HUES6 (cell line): ENCODE measurements around the gene TMEM123.

ENCODE experiments used
- H3K27ac ChIP-seq: 2 replicates; pipeline ENCODE4 v1.7.0; 2013; ENCODE audit warnings: low read depth, mild to moderate bottlenecking, low read length, inconsistent platforms
- H3K27me3 ChIP-seq: 2 replicates; pipeline ENCODE4 v1.6.1; 2013; ENCODE audit warnings: low read length; ENCODE audit not compliant: control insufficient read depth, insufficient read depth
- H3K36me3 ChIP-seq: 2 replicates; pipeline ENCODE4 v1.6.1; 2013; ENCODE audit warnings: low read length; ENCODE audit not compliant: control insufficient read depth, insufficient read depth
- H3K4me1 ChIP-seq: 2 replicates; pipeline ENCODE4 v1.6.1; 2013; ENCODE audit warnings: low read length; ENCODE audit not compliant: control insufficient read depth, insufficient read depth
- H3K4me3 ChIP-seq: 2 replicates; pipeline ENCODE4 v1.5.1; 2013; ENCODE audit warnings: low read depth, low read length
- H3K9ac ChIP-seq: one replicate; pipeline ENCODE4 v1.6.1; 2013; ENCODE audit warnings: mild to moderate bottlenecking, low read length
- H3K9me3 ChIP-seq: 2 replicates; pipeline ENCODE4 v1.6.1; 2013; ENCODE audit warnings: low read depth, low read length; ENCODE audit not compliant: control insufficient read depth, insufficient read depth

Gene TMEM123

GRCh38 chr11:102422817-102423712 is 29.5 kb downstream of the TMEM123 start:
- Histone ChIP-seq H3K27me3 (no peaks in the 10 kb centered on the region), H3K27ac (no peak overlapping the region)

GRCh38 chr11:102421261-102421660 is 31.3 kb downstream of the TMEM123 start:
- no peak overlapping the region for H3K27ac ChIP-seq

More at GRCh38 chr11:102422817-102423712, 29.5 kb downstream of the TMEM123 start:
- H3K4me1 ChIP-seq, result peaks cover 3% of the 10 kb centered on the region
- H3K9me3 ChIP-seq, result peaks cover 3% of the 10 kb centered on the region; the same call in 1 of the 2 replicates
- H3K9ac ChIP-seq, result no peak overlapping the region
- H3K4me3 ChIP-seq, result no peak overlapping the region
- H3K36me3 ChIP-seq, result no peaks in the 10 kb centered on the region

GRCh38 chr11:102420547-102420946 is 32.0 kb downstream of the TMEM123 start:
- H3K9ac ChIP-seq, result no peak overlapping the region
- H3K4me1 ChIP-seq, result no peaks in the 10 kb centered on the region
- no peak overlapping the region for H3K4me3 ChIP-seq
- peaks cover 7% of the 10 kb centered on the region; the same call in 1 of the 2 replicates for H3K9me3 ChIP-seq
- H3K27ac ChIP-seq, result no peak overlapping the region
- H3K27me3 ChIP-seq, result no peaks in the 10 kb centered on the region
- no peaks in the 10 kb centered on the region for H3K36me3 ChIP-seq

More at GRCh38 chr11:102421261-102421660, 31.3 kb downstream of the TMEM123 start:
- H3K27me3 ChIP-seq, result no peaks in the 10 kb centered on the region
- no peaks in the 10 kb centered on the region for H3K36me3 ChIP-seq
- no peaks in the 10 kb centered on the region for H3K4me1 ChIP-seq
- peaks cover 7% of the 10 kb centered on the region; the same call in 1 of the 2 replicates for H3K9me3 ChIP-seq
- no peak overlapping the region for H3K9ac ChIP-seq
- H3K4me3 ChIP-seq, result no peak overlapping the region

GRCh38 chr11:102419181-102419580 is 33.4 kb downstream of the TMEM123 start:
- no peak overlapping the region for H3K4me3 ChIP-seq
- H3K27me3 ChIP-seq, result no peaks in the 10 kb centered on the region
- H3K27ac ChIP-seq, result no peak overlapping the region
- H3K36me3 ChIP-seq, result no peaks in the 10 kb centered on the region
- no peak overlapping the region for H3K9ac ChIP-seq
- peaks cover 7% of the 10 kb centered on the region; the same call in 1 of the 2 replicates for H3K9me3 ChIP-seq
- H3K4me1 ChIP-seq, result no peaks in the 10 kb centered on the region

GRCh38 chr11:102416976-102417375 is 35.6 kb downstream of the TMEM123 start:
- Histone ChIP-seq H3K4me3 (no peak overlapping the region), H3K9me3 (peaks cover 9% of the 10 kb centered on the region; the same call in 1 of the 2 replicates), H3K36me3 (no peaks in the 10 kb centered on the region), H3K27ac (no peak overlapping the region), H3K9ac (no peak overlapping the region), H3K27me3 (no peaks in the 10 kb centered on the region), H3K4me1 (no peaks in the 10 kb centered on the region)

GRCh38 chr11:102415304-102415916 is 37.2 kb downstream of the TMEM123 start:
- Histone ChIP-seq H3K4me1 (peaks cover 2% of the 10 kb centered on the region; the same call in 1 of the 2 replicates), H3K9me3 (peaks cover 9% of the 10 kb centered on the region; the same call in 1 of the 2 replicates), H3K9ac (no peak overlapping the region), H3K4me3 (no peak overlapping the region), H3K27ac (no peak overlapping the region), H3K27me3 (no peaks in the 10 kb centered on the region), H3K36me3 (no peaks in the 10 kb centered on the region)

GRCh38 chr11:102414559-102414958 is 38.0 kb downstream of the TMEM123 start:
- Histone ChIP-seq H3K27ac (no peak overlapping the region), H3K4me3 (no peak overlapping the region), H3K9me3 (peaks cover 9% of the 10 kb centered on the region; the same call in 1 of the 2 replicates), H3K36me3 (no peaks in the 10 kb centered on the region), H3K27me3 (no peaks in the 10 kb centered on the region), H3K9ac (no peak overlapping the region), H3K4me1 (peaks cover 7% of the 10 kb centered on the region; the same call in 1 of the 2 replicates)

- H3K9ac ChIP-seq, result no peak overlapping the region
- H3K27me3 ChIP-seq, result no peaks in the 10 kb centered on the region
- no peaks in the 10 kb centered on the region for H3K36me3 ChIP-seq
- H3K4me1 ChIP-seq, result peaks cover 7% of the 10 kb centered on the region; the same call in 1 of the 2 replicates
- H3K27ac ChIP-seq, result no peak overlapping the region
- H3K9me3 ChIP-seq, result peaks cover 6% of the 10 kb centered on the region; the same call in 1 of the 2 replicates
- no peak overlapping the region for H3K4me3 ChIP-seq
These were observed 39.1 kb downstream of the TMEM123 start for GRCh38 chr11:102413497-102413896.

GRCh38 chr11:102411142-102411541 is 41.4 kb downstream of the TMEM123 start:
- H3K36me3 ChIP-seq, result peaks cover 5% of the 10 kb centered on the region; the same call in 1 of the 2 replicates
- no peak overlapping the region for H3K27ac ChIP-seq
- H3K27me3 ChIP-seq, result no peaks in the 10 kb centered on the region
- H3K4me1 ChIP-seq, result peaks cover 7% of the 10 kb centered on the region; the same call in 1 of the 2 replicates
- H3K4me3 ChIP-seq, result no peak overlapping the region
- 0 out of 2 replicates have a peak, but pooled peaks cover 2% of the 10 kb centered on the region for H3K9me3 ChIP-seq
- no peak overlapping the region for H3K9ac ChIP-seq

GRCh38 chr11:102410382-102410784 is 42.2 kb downstream of the TMEM123 start:
- Histone ChIP-seq H3K9me3 (0 out of 2 replicates have a peak, but pooled peaks cover 2% of the 10 kb centered on the region), H3K27me3 (no peaks in the 10 kb centered on the region), H3K27ac (no peak overlapping the region), H3K4me1 (peaks cover 7% of the 10 kb centered on the region; the same call in 1 of the 2 replicates), H3K4me3 (no peak overlapping the region), H3K9ac (no peak overlapping the region), H3K36me3 (peaks cover 5% of the 10 kb centered on the region; the same call in 1 of the 2 replicates)
